Heart left ventricle (tissue), 13 donors: ENCODE results near the gene MTREX.

Experiments
- CTCF ChIP-seq, 12 donors: fragments of 200-600 bp; sonication (generic) in 4 of 12; IDR thresholded peaks; one replicate each; pipeline versions ENCODE4 v1.5.0 to v1.8.0; 2018 to 2022; ENCODE audit warnings: antibody characterized with exemption in 12 of 12, mild to moderate bottlenecking in 5 of 12
- POLR2A ChIP-seq, 2 donors: fragments of 450-650 bp; IDR thresholded peaks; one replicate each; pipeline ENCODE4 v1.6.1; 2017; ENCODE audit warnings: antibody characterized with exemption in 2 of 2, mild to moderate bottlenecking in 2 of 2, moderate library complexity in 2 of 2
- donor health status: ischemic (EF 13 %, LVEDD 7.1; RV severe dilation, severe dysfunction).
- donor health status: DM: no; HTN: yes; CAD: no.
- donor health status: DM: no; HTN: no; CAD: no.
- donor health status: ischemic (EF 25% LVEDD 6.9; RV normal size, moderate dysfunction).
- donor health status: ischemic (EF 25% LVEDD 5.7; RV mildly dilated, moderate dysfunction).
- donor health status: ischemic (EF 35%, LVEDD 5.7; RV mildly dilated, moderate dysfunction).
- donor health status: nonischemic (EF 11% LVEDD 7.7; RV severe dilation, severe dysfunction).
- donor health status: DM: yes; HTN: yes; CAD: no.
- donor health status: PGD.
- donor health status: ischemic (EF 29% LVEDD 5.4; RV normal size, mild dysfunction).
- donor health status: nonischemic (EF 23%, LVEDD 6.1; RV moderate dilation, normal function).

- TF ChIP-seq CTCF (IDR thresholded peaks at IDR 0.05) (no peak), POLR2A (IDR thresholded peaks at IDR 0.05) (no peak)
Observed at GRCh38 chr5:55437452-55437851, 129.7 kb downstream of the MTREX start.
